A673 (cell line): ENCODE measurements around the gene CCNI.
"Not testable (repeated sequence)": the region's sequence is repeated elsewhere in the genome, so short reads cannot be mapped to it uniquely, and the experiment has no call there.

Experiments
- EZH2 ChIP-seq: fragments of 200-600 bp; sonication (generic); IDR thresholded peaks from 2 replicates; pipeline ENCODE4 v1.6.1; 2017; ENCODE audit warnings: borderline replicate concordance, low read depth, mild to moderate bottlenecking, mixed read lengths, antibody characterized with exemption, low read length; ENCODE audit not compliant: poor library complexity, severe bottlenecking
- TF ChIP-seq, protein P1 (sequence below): fragments of 300-800, 200-600 bp; sonication (generic); conservative IDR thresholded peaks from 2 replicates; pipeline ENCODE4 v1.5.1; 2017; ENCODE audit warnings: low read depth, mild to moderate bottlenecking, antibody characterized with exemption, low read length, moderate library complexity, mixed read lengths

DNA sequence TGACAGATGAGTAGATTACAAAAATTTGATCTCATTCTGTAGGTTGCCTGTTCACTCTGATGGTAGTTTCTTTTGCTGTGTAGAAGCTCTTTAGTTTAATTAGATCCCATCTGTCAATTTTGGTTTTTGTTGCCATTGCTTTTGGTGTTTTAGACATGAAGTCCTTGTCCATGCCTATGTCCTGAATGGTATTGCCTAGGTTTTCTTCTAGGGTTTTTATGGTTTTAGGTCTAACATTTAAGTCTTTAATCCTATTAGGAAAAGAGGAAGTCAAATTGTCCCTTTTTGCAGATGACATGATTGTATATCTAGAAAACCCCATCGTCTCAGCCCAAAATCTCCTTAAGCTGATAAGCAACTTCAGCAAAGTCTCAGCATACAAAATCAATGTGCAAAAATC is 11.2 kb upstream of the CCNI start:
- TF ChIP-seq, protein P1, sequence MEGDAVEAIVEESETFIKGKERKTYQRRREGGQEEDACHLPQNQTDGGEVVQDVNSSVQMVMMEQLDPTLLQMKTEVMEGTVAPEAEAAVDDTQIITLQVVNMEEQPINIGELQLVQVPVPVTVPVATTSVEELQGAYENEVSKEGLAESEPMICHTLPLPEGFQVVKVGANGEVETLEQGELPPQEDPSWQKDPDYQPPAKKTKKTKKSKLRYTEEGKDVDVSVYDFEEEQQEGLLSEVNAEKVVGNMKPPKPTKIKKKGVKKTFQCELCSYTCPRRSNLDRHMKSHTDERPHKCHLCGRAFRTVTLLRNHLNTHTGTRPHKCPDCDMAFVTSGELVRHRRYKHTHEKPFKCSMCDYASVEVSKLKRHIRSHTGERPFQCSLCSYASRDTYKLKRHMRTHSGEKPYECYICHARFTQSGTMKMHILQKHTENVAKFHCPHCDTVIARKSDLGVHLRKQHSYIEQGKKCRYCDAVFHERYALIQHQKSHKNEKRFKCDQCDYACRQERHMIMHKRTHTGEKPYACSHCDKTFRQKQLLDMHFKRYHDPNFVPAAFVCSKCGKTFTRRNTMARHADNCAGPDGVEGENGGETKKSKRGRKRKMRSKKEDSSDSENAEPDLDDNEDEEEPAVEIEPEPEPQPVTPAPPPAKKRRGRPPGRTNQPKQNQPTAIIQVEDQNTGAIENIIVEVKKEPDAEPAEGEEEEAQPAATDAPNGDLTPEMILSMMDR: not testable (repeated sequence)
- not testable (repeated sequence) for TF ChIP-seq EZH2
